Measurements from ENCODE around the gene CLSTN2.

DNA sequence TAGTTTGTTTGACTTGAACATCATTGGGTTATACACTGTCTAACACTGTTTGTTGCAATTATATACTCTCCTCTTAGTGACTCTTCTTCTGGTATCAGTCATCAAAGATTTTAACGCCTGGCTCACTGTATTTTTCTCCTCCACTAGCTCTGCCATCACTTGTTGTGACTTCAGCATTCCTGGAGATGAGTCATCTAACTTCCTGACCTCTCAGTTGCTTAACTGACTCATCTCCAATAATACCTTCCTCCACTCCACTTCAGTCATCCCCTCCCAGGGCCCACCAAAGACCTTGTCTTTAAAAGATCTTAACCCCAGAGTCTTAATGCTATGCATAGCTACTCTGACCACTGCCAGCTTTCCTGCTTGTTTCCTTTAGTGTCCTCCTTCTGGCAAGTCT lies 28.6 kb upstream of the CLSTN2 start:
- TF ChIP-seq, protein P1, sequence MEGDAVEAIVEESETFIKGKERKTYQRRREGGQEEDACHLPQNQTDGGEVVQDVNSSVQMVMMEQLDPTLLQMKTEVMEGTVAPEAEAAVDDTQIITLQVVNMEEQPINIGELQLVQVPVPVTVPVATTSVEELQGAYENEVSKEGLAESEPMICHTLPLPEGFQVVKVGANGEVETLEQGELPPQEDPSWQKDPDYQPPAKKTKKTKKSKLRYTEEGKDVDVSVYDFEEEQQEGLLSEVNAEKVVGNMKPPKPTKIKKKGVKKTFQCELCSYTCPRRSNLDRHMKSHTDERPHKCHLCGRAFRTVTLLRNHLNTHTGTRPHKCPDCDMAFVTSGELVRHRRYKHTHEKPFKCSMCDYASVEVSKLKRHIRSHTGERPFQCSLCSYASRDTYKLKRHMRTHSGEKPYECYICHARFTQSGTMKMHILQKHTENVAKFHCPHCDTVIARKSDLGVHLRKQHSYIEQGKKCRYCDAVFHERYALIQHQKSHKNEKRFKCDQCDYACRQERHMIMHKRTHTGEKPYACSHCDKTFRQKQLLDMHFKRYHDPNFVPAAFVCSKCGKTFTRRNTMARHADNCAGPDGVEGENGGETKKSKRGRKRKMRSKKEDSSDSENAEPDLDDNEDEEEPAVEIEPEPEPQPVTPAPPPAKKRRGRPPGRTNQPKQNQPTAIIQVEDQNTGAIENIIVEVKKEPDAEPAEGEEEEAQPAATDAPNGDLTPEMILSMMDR (IDR thresholded peaks at IDR 0.05; ENCODE audit: poor library complexity) = no peak
- TF ChIP-seq EZH2phosphoT487 (IDR thresholded peaks at IDR 0.05; ENCODE audit: low read depth, severe bottlenecking, unreplicated experiment) = no peak
- TF ChIP-seq EZH2 (IDR thresholded peaks at IDR 0.05; ENCODE audit: borderline replicate concordance) = no peak

Measured in hepatocyte (in vitro differentiated cells).